Smooth muscle cell (in vitro differentiated cells): Measurements from ENCODE around the gene TDRD7. TPM values are rescaled to one million over a fixed set of nuclear protein-coding genes. Genes with fewer than 3 reads are reported as not detected.

ENCODE experiments used
- DNase-seq: peaks from one replicate; lab custom pipeline; 2025; ENCODE audit not compliant: unreplicated experiment; lab: John Stamatoyannopoulos, UW
- H2AFZ ChIP-seq: fragments of 200-600 bp; sonication (generic); 2 replicates; pipeline ENCODE4 v1.6.0; 2016; ENCODE audit warnings: antibody characterized with exemption, low read depth, mild to moderate bottlenecking
- H3F3A ChIP-seq: fragments of 200-600 bp; sonication (generic); 2 replicates; pipeline ENCODE4 v1.6.0; 2017; ENCODE audit warnings: antibody characterized with exemption, low read depth
- H3K27ac ChIP-seq: fragments of 200-600 bp; sonication (generic); 2 replicates; pipeline ENCODE4 v1.5.1; 2016; ENCODE audit warnings: low read depth, mild to moderate bottlenecking
- H3K27me3 ChIP-seq: fragments of 200-600 bp; sonication (generic); 2 replicates; pipeline ENCODE4 v1.6.1; 2016; ENCODE audit warnings: low read depth, mild to moderate bottlenecking
- H3K36me3 ChIP-seq: fragments of 200-600 bp; sonication (generic); 2 replicates; pipeline ENCODE4 v1.5.1; 2016; ENCODE audit warnings: low read depth
- H3K4me1 ChIP-seq: fragments of 200-600 bp; sonication (generic); 2 replicates; pipeline ENCODE4 v1.5.1; 2016; ENCODE audit warnings: low read depth
- H3K4me2 ChIP-seq: fragments of 200-600 bp; sonication (generic); 2 replicates; pipeline ENCODE4 v1.6.0; 2016; ENCODE audit warnings: mild to moderate bottlenecking
- H3K4me3 ChIP-seq: fragments of 200-600 bp; sonication (generic); 2 replicates; pipeline ENCODE4 v1.5.1; 2016; ENCODE audit warnings: mild to moderate bottlenecking
- H3K79me2 ChIP-seq: fragments of 200-600 bp; sonication (generic); 2 replicates; pipeline ENCODE4 v1.6.0; 2016; ENCODE audit warnings: low read depth, mild to moderate bottlenecking
- H3K9ac ChIP-seq: fragments of 200-600 bp; sonication (generic); 2 replicates; pipeline ENCODE4 v1.6.0; 2016; ENCODE audit warnings: low read depth
- H3K9me3 ChIP-seq: fragments of 200-600 bp; sonication (generic); replicated peaks from 2 replicates; pipeline ENCODE4 v1.5.1; 2016; ENCODE audit warnings: low read depth
- H4K20me1 ChIP-seq: fragments of 200-600 bp; sonication (generic); 2 replicates; pipeline ENCODE4 v1.6.0; 2016; ENCODE audit warnings: low read depth
- CTCF ChIP-seq: fragments of 200-600 bp; sonication (generic); IDR thresholded peaks from 2 replicates; pipeline ENCODE4 v1.5.1; 2017; ENCODE audit warnings: borderline replicate concordance, mild to moderate bottlenecking, antibody characterized with exemption; ENCODE audit not compliant: insufficient read depth, poor library complexity, severe bottlenecking
- WGBS: methylation state at CpG from one replicate; pipeline ENCODE4 v1.1.7; 2016; ENCODE audit warnings: low lambda C conversion rate; 5-methylcytosine and 5-hydroxymethylcytosine counted together
- polyA plus RNA-seq: library from polyadenylated mRNA; unstranded; fragments of >200 nt; fragmentation: Nextera tagmentation; extraction: Ambion mirVana; gene quantifications from 2 replicates; pipeline ENCODE4 v1.2.1, GENCODE V29; 2016
- total RNA-seq: library from RNA; depleted of rRNA; stranded (reverse); fragments of >200 nt; gene quantifications from 2 replicates; pipeline ENCODE4 v1.2.3, GENCODE V29; 2014

Gene TDRD7
- total and polyA plus RNA-seq, 2 experiments from 2014 or later: 1.5 to 3.4 TPM

GRCh38 chr9:97473717-97474116 lies 61.8 kb downstream of the TDRD7 start:
- H3K36me3 ChIP-seq: no peaks in the 10 kb centered on the region
- no peaks in the 10 kb centered on the region for H3K4me1 ChIP-seq
- no peak overlapping the region for H2AFZ ChIP-seq
- H3F3A ChIP-seq: no peaks in the 10 kb centered on the region
- H3K4me3 ChIP-seq: no peak overlapping the region
- no peak for TF ChIP-seq CTCF
- no peaks in the 10 kb centered on the region for H3K27me3 ChIP-seq
- 79% methylated on average over 3 of the region's 3 CpGs for WGBS
- no peak for DNase-seq
- no peak overlapping the region for H3K27ac ChIP-seq
- no peaks in the 10 kb centered on the region for H4K20me1 ChIP-seq
- H3K79me2 ChIP-seq: no peaks in the 10 kb centered on the region
- no peaks in the 10 kb centered on the region for H3K9me3 ChIP-seq
- no peak overlapping the region for H3K9ac ChIP-seq
- no peak overlapping the region for H3K4me2 ChIP-seq

GRCh38 chr9:97474372-97474925 lies 62.6 kb downstream of the TDRD7 start:
- TF ChIP-seq CTCF: no peak
- no peaks in the 10 kb centered on the region for H3K79me2 ChIP-seq
- H3F3A ChIP-seq: no peaks in the 10 kb centered on the region
- no peak overlapping the region for H2AFZ ChIP-seq
- H4K20me1 ChIP-seq: no peaks in the 10 kb centered on the region
- no peak overlapping the region for H3K4me3 ChIP-seq
- no peak overlapping the region for H3K4me2 ChIP-seq
- 76% methylated on average over 5 of the region's 5 CpGs for WGBS
- no peaks in the 10 kb centered on the region for H3K36me3 ChIP-seq
- no peaks in the 10 kb centered on the region for H3K27me3 ChIP-seq
- no peak for DNase-seq
- H3K4me1 ChIP-seq: no peaks in the 10 kb centered on the region
- H3K27ac ChIP-seq: no peak overlapping the region
- no peak overlapping the region for H3K9ac ChIP-seq
- H3K9me3 ChIP-seq: no peaks in the 10 kb centered on the region

DNA sequence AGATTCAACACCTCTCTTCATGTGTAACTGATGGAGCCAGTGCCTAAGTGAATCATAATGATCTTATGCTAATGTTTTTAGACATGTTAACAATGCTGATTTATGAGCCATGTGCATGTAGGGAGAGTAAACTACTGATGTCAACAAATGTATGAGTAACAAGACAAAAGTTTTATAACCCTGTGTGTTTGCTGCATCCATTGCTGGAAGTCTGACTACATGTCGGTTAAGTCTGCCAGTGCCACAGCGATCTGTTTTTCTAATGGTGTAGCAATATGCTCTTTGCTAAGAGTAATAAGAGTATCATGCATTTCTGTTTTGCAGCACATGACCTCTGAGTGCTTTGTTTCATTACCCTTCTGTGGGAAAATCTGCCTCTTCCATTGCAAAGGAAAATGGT lies 63.2 kb downstream of the TDRD7 start:
- no peaks in the 10 kb centered on the region for H3F3A ChIP-seq
- no peaks in the 10 kb centered on the region for H3K27me3 ChIP-seq
- H3K4me1 ChIP-seq: no peaks in the 10 kb centered on the region
- no peak overlapping the region for H3K4me2 ChIP-seq
- H3K79me2 ChIP-seq: no peaks in the 10 kb centered on the region
- H3K9ac ChIP-seq: no peak overlapping the region
- no peaks in the 10 kb centered on the region for H3K9me3 ChIP-seq
- DNase-seq: no peak
- no peaks in the 10 kb centered on the region for H3K36me3 ChIP-seq
- no peak overlapping the region for H2AFZ ChIP-seq
- 71% methylated on average over 2 of the region's 2 CpGs for WGBS
- H3K4me3 ChIP-seq: no peak overlapping the region
- no peak for TF ChIP-seq CTCF
- no peak overlapping the region for H3K27ac ChIP-seq
- H4K20me1 ChIP-seq: no peaks in the 10 kb centered on the region

DNA sequence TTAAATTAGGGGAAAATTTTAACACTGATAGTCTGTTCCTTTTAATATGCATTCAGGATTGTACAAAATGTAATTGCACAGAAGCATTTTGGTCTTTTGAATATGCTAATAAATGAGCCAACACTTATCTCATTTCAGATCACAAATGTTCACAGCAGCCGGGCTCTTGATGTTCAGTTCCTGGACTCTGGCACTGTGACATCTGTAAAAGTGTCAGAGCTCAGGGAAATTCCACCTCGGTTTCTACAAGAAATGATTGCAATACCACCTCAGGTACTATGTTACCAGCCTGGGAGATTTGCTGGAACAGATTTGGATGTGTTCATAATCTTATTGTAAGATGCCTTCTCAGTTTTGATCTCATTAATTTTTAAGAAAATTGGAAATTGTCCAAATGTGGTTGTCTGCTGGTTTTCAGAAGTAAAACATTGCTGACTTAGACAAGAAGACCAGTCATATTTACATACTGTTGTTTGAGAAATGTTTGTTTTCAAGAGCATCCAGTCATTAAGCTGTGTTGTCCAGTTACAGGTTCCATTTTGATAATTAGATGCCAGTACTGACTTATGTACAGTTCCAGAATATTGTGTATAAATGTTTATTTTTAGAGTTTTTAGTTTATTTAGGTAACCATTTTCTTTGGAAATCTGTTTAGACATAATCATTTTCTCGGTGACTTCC lies 66.5 kb downstream of the TDRD7 start:
- Histone ChIP-seq H3K4me1 (no peaks in the 10 kb centered on the region), H3K4me2 (no peak overlapping the region), H2AFZ (no peak overlapping the region), H4K20me1 (no peaks in the 10 kb centered on the region), H3K27ac (no peak overlapping the region), H3K4me3 (no peak overlapping the region), H3K36me3 (no peaks in the 10 kb centered on the region), H3K27me3 (no peaks in the 10 kb centered on the region), H3K9ac (no peak overlapping the region), H3K9me3 (no peaks in the 10 kb centered on the region), H3F3A (no peaks in the 10 kb centered on the region), H3K79me2 (no peaks in the 10 kb centered on the region)
- WGBS: 83% methylated on average over 3 of the region's 3 CpGs
- DNase-seq: no peak
- TF ChIP-seq CTCF: no peak
